Endodermal cell (in vitro differentiated cells): ENCODE data around the gene NLRP12. TPM values are rescaled to one million over a fixed set of nuclear protein-coding genes. Genes with fewer than 3 reads are reported as not detected.
A peak's percentile ranks its signal among the peaks of the same experiment; 100 is the strongest.
"Not testable (repeated sequence)": the region's sequence is repeated elsewhere in the genome, so short reads cannot be mapped to it uniquely, and the experiment has no call there.

ENCODE experiments used
- DNase-seq: peaks from one replicate; pipeline ENCODE4 v3.0.0-alpha.2; 2017
- H3K27ac ChIP-seq: 2 replicates; pipeline ENCODE4 v1.5.1; 2013; ENCODE audit warnings: mild to moderate bottlenecking, low read depth, low read length, moderate library complexity
- H3K27me3 ChIP-seq: 2 replicates; pipeline ENCODE4 v1.6.1; 2013; ENCODE audit warnings: mild to moderate bottlenecking, low read length, moderate library complexity; ENCODE audit not compliant: insufficient read depth, control insufficient read depth, poor library complexity, severe bottlenecking
- H3K36me3 ChIP-seq: 2 replicates; pipeline ENCODE4 v1.7.0; 2013; ENCODE audit warnings: mild to moderate bottlenecking, low read length, moderate library complexity; ENCODE audit not compliant: control insufficient read depth, insufficient read depth
- H3K4me1 ChIP-seq: one replicate; pipeline ENCODE4 v1.7.0; 2013; ENCODE audit warnings: low read length; ENCODE audit not compliant: control insufficient read depth, insufficient read depth
- H3K4me3 ChIP-seq: 2 replicates; pipeline ENCODE4 v1.5.1; 2013; ENCODE audit warnings: mild to moderate bottlenecking, low read length, moderate library complexity
- H3K9ac ChIP-seq: 2 replicates; pipeline ENCODE4 v1.6.1; 2013; ENCODE audit warnings: mild to moderate bottlenecking, low read length, moderate library complexity; ENCODE audit not compliant: poor library complexity, severe bottlenecking; ENCODE audit errors: extremely low read depth
- H3K9me3 ChIP-seq: 2 replicates; pipeline ENCODE4 v1.6.1; 2013; ENCODE audit warnings: mild to moderate bottlenecking, low read length, moderate library complexity; ENCODE audit not compliant: control insufficient read depth
- H3K27ac Mint-ChIP-seq: 2 replicates; pipeline ENCODE4 v1.8.0; 2020; ENCODE audit warnings: mixed read lengths
- H3K27me3 Mint-ChIP-seq: 2 replicates; pipeline ENCODE4 v1.8.0; 2021; ENCODE audit warnings: mild to moderate bottlenecking, mixed read lengths; ENCODE audit not compliant: insufficient read depth
- H3K36me3 Mint-ChIP-seq: 2 replicates; pipeline ENCODE4 v1.8.0; 2020; ENCODE audit warnings: low read depth, mixed read lengths
- H3K4me1 Mint-ChIP-seq: 2 replicates; pipeline ENCODE4 v1.8.0; 2020; ENCODE audit warnings: mixed read lengths
- H3K4me3 Mint-ChIP-seq: 2 replicates; pipeline ENCODE4 v1.8.0; 2020; ENCODE audit warnings: mild to moderate bottlenecking, moderate library complexity, mixed read lengths
- H3K9me3 Mint-ChIP-seq: 2 replicates; pipeline ENCODE4 v1.8.0; 2020; ENCODE audit warnings: mild to moderate bottlenecking, mixed read lengths
- CTCF ChIP-seq: fragments of 200-600 bp; sonication (generic); conservative IDR thresholded peaks from 2 replicates; pipeline ENCODE4 v1.5.0; 2021; ENCODE audit warnings: antibody characterized with exemption, mild to moderate bottlenecking
- WGBS, 2 experiments: methylation state at CpG; one replicate each; pipeline versions ENCODE4 v1.1.5 to v1.1.7; 2013; ENCODE audit warnings: missing lambda C conversion rate in 2 of 2, mixed read lengths in 1 of 2; ENCODE audit not compliant: insufficient coverage in 1 of 2, insufficient read length in 1 of 2; 5-methylcytosine and 5-hydroxymethylcytosine counted together
- total RNA-seq, 2 donors: library from RNA; stranded (reverse); fragmentation: NEBNext Ultra II Directional in 1 of 2; extraction: Animal tissue kit (Norgen Biotek cat#: 25700) in 1 of 2; gene quantifications; 2 replicates in 1 of 2; 3 replicates in 1 of 2; pipeline ENCODE4 v1.2.1, GENCODE V29; 2021

NLRP12 gene
- total RNA-seq, 2 donors from 2014 or later, result 0.20 to 2.6 TPM

GRCh38 chr19:53844849-53845246 lies 20.7 kb upstream of the NLRP12 start:
- no peak overlapping the region for H3K4me3 Mint-ChIP-seq
- DNase-seq, result no peak
- peaks cover 16% of the 10 kb centered on the region for H3K27me3 Mint-ChIP-seq
- no peak overlapping the region for H3K9ac ChIP-seq
- no peaks in the 10 kb centered on the region for H3K9me3 Mint-ChIP-seq
- no peak overlapping the region for H3K4me3 ChIP-seq
- no peaks in the 10 kb centered on the region for H3K27me3 ChIP-seq
- H3K36me3 Mint-ChIP-seq, result no peaks in the 10 kb centered on the region
- H3K4me1 Mint-ChIP-seq, result peaks cover 4% of the 10 kb centered on the region
- 94 to 100% methylated on average over 7 to 9 of the region's 9 CpGs for WGBS, 2 experiments
- H3K4me1 ChIP-seq, result no peaks in the 10 kb centered on the region
- no peak overlapping the region for H3K27ac ChIP-seq
- H3K36me3 ChIP-seq, result no peaks in the 10 kb centered on the region
- no peak for TF ChIP-seq CTCF
- H3K9me3 ChIP-seq, result no peaks in the 10 kb centered on the region
- H3K27ac Mint-ChIP-seq, result no peak overlapping the region

DNA sequence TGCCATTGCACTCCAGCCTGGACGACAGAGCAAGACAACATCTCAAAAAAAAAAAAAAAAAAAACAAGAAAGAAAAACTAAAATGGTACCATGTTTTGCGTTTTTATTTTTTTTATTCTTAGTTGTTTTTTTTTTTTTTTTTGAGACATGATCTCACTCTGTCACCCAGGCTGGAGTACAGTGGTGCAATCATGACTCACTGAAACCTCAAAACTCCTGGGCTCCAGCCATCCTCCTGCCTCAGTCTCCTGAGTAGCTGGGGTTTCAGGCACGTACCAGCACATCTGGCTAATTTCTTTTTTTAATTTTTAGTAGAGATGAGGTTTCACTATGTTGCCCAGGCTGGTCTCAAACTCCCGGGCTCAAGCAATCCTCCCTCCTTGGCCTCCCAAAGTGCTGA lies 16.8 kb upstream of the NLRP12 start:
- not testable (repeated sequence) for H3K36me3 ChIP-seq, H3K27me3 Mint-ChIP-seq, H3K27ac Mint-ChIP-seq, H3K4me3 ChIP-seq, DNase-seq, H3K36me3 Mint-ChIP-seq, H3K27ac ChIP-seq, H3K4me1 ChIP-seq, H3K9me3 ChIP-seq, H3K27me3 ChIP-seq, H3K9me3 Mint-ChIP-seq, H3K9ac ChIP-seq, H3K4me3 Mint-ChIP-seq
- 96 to 100% methylated on average over 2 of the region's 4 CpGs for WGBS, 2 experiments
- H3K4me1 Mint-ChIP-seq, result peaks cover 30% of the 10 kb centered on the region

- not testable (repeated sequence) for DNase-seq, H3K4me3 ChIP-seq, H3K9me3 ChIP-seq, H3K9ac ChIP-seq, H3K4me3 Mint-ChIP-seq, H3K36me3 ChIP-seq, H3K27me3 Mint-ChIP-seq, H3K9me3 Mint-ChIP-seq, H3K4me1 ChIP-seq, H3K27me3 ChIP-seq, H3K36me3 Mint-ChIP-seq, H3K27ac Mint-ChIP-seq, H3K27ac ChIP-seq
- H3K4me1 Mint-ChIP-seq, result peaks cover 35% of the 10 kb centered on the region
- 94 to 96% methylated on average over 6 to 11 of the region's 12 CpGs for WGBS, 2 experiments
These were observed 16.1 kb upstream of the NLRP12 start for GRCh38 chr19:53840241-53840640.

DNA sequence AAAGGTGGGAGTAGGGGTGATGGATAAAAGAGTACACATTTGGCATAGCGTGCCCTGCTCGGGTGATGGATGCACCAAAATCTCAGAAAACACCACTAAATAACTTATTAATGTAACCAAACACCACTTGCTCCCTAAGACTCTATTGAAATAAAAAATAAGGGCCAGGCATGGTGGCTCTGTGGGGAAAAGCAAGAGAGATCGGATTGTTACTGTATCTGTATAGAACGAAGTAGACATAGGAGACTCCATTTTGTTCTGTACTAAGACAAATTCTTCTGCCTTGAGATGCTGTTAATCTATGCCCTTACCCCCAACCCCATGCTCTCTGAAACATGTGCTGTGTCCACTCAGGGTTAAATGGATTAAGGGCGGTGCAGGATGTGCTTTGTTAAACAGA lies 14.3 kb upstream of the NLRP12 start:
- H3K4me3 ChIP-seq, H3K9me3 Mint-ChIP-seq, H3K36me3 ChIP-seq, H3K4me3 Mint-ChIP-seq, H3K27me3 Mint-ChIP-seq, H3K9ac ChIP-seq, H3K4me1 ChIP-seq, H3K27ac ChIP-seq, H3K9me3 ChIP-seq, H3K27me3 ChIP-seq, H3K36me3 Mint-ChIP-seq: not testable (repeated sequence)
- Mint-ChIP-seq H3K27ac (peak overlapping the region; percentile 93), H3K4me1 (peaks cover 53% of the 10 kb centered on the region)
- WGBS, 2 experiments, result 79% methylated on average over 2 to 3 of the region's 5 CpGs
- peak; percentile 54 for DNase-seq

GRCh38 chr19:53832861-53833260 lies 8.7 kb upstream of the NLRP12 start:
- H3K27me3 Mint-ChIP-seq, H3K27me3 ChIP-seq, H3K36me3 ChIP-seq, H3K9me3 ChIP-seq, H3K27ac ChIP-seq, H3K9me3 Mint-ChIP-seq, H3K4me1 ChIP-seq, H3K36me3 Mint-ChIP-seq: not testable (repeated sequence)
- peak overlapping the region; percentile 92 for H3K27ac Mint-ChIP-seq
- H3K4me3 ChIP-seq, result peak overlapping the region; percentile 72
- H3K4me3 Mint-ChIP-seq, result peak overlapping the region; percentile 75
- peaks cover 57% of the 10 kb centered on the region for H3K4me1 Mint-ChIP-seq
- DNase-seq, result peak; percentile 64
- H3K9ac ChIP-seq, result peak overlapping the region; percentile 25
- WGBS, 2 experiments, result 3 to 13% methylated on average over 4 to 12 of the region's 13 CpGs
